Gastroesophageal sphincter (tissue), 4 donors: Measurements from ENCODE around the gene BMP4. TPM values are rescaled to one million over a fixed set of nuclear protein-coding genes. Genes with fewer than 3 reads are reported as not detected.
A peak's percentile ranks its signal among the peaks of the same experiment; 100 is the strongest.

ENCODE experiments used
- ATAC-seq: fragments of 150-250 bp; one replicate; pipeline ENCODE4 v1.9.1; 2016; ENCODE audit warnings: mild to moderate bottlenecking, moderate library complexity
- H3K27ac ChIP-seq, 4 donors: fragments of 200-600 bp; sonication (generic) in 3 of 4; 1 replicate in 3 of 4; 2 replicates in 1 of 4; pipeline ENCODE4 v1.5.1; 2016 to 2019
- H3K27me3 ChIP-seq: fragments of 200-600 bp; sonication (generic); one replicate; pipeline ENCODE4 v1.5.1; 2019
- H3K36me3 ChIP-seq, 2 donors: fragments of 200-600 bp; sonication (generic); one replicate each; pipeline ENCODE4 v1.5.1; 2019; ENCODE audit warnings: control low read depth in 1 of 2
- H3K4me1 ChIP-seq, 3 donors: fragments of 200-600 bp; sonication (generic); 1 replicate in 2 of 3; 2 replicates in 1 of 3; pipeline ENCODE4 v1.5.1; 2016 to 2019; ENCODE audit warnings: control low read depth in 2 of 3
- H3K4me3 ChIP-seq, 2 donors: fragments of 200-600 bp; sonication (generic); one replicate each; pipeline ENCODE4 v1.5.1; 2019; ENCODE audit warnings: mild to moderate bottlenecking in 1 of 2, moderate library complexity in 1 of 2
- H3K9me3 ChIP-seq, 3 donors: fragments of 200-600 bp; sonication (generic); one replicate each; pipeline ENCODE4 v1.5.1; 2017 to 2019; ENCODE audit warnings: control low read depth in 2 of 3
- CTCF ChIP-seq, 4 experiments: fragments of 200-600 bp in 2 of 4; fragments of 450-650 bp in 2 of 4; sonication (generic) in 1 of 4; IDR thresholded peaks; one replicate each; pipeline ENCODE4 v1.5.1; 2017 to 2019; ENCODE audit warnings: antibody characterized with exemption in 4 of 4, mild to moderate bottlenecking in 2 of 4, moderate library complexity in 2 of 4
- EP300 ChIP-seq: sonication (generic); formaldehyde crosslinking; IDR thresholded peaks from one replicate; pipeline ENCODE4 v1.6.1; 2017; ENCODE audit warnings: antibody characterized with exemption, mild to moderate bottlenecking
- POLR2A ChIP-seq, 2 donors: fragments of 450-650 bp; IDR thresholded peaks; one replicate each; pipeline ENCODE4 v1.6.1; 2017; ENCODE audit warnings: antibody characterized with exemption in 2 of 2, mild to moderate bottlenecking in 2 of 2, moderate library complexity in 1 of 2
- POLR2AphosphoS5 ChIP-seq: sonication (generic); formaldehyde crosslinking; IDR thresholded peaks from one replicate; pipeline ENCODE4 v1.6.1; 2017; ENCODE audit warnings: antibody characterized with exemption
- WGBS, 2 donors: methylation state at CpG; one replicate each; pipeline ENCODE4 v1.1.5; 2018; ENCODE audit warnings: low coverage in 1 of 2; 5-methylcytosine and 5-hydroxymethylcytosine counted together
- total RNA-seq, 4 donors: library from RNA; depleted of rRNA; stranded (reverse); fragments of >200 nt; gene quantifications; one replicate each; pipeline ENCODE4 v1.1.0, GENCODE V29; 2016

The BMP4 gene
- total RNA-seq, 4 donors from 2014 or later, result 11.3 to 81.2 (median 26.6) TPM

GRCh38 chr14:53946404-53947093, 10.1 kb downstream of the BMP4 start:
- WGBS, 2 donors, result 38 to 59% methylated on average over 7 to 16 of the region's 63 CpGs
- peaks cover 49% of the 10 kb centered on the region for H3K27me3 ChIP-seq
- TF ChIP-seq POLR2A (IDR thresholded peaks at IDR 0.05), result no peak
- TF ChIP-seq EP300, result no peak
- no peak for TF ChIP-seq POLR2AphosphoS5
- no peak for TF ChIP-seq CTCF (IDR thresholded peaks at IDR 0.05)
- peak overlapping the region in 1 of 2 donors; percentile 30 for H3K4me3 ChIP-seq
- no peaks in the 10 kb centered on the region for H3K9me3 ChIP-seq
- H3K27ac ChIP-seq, result no peak overlapping the region
- peaks cover 0 to 16% (median 0%) of the 10 kb centered on the region in 3 donors for H3K4me1 ChIP-seq
- ATAC-seq, result no peak
- H3K36me3 ChIP-seq, result peaks cover 0 to 11% of the 10 kb centered on the region in 2 donors

GRCh38 chr14:53946071-53946403, 10.6 kb downstream of the BMP4 start:
- no peak for ATAC-seq
- Histone ChIP-seq H3K4me1 (peaks cover 0 to 11% (median 0%) of the 10 kb centered on the region in 3 donors), H3K27me3 (peaks cover 44% of the 10 kb centered on the region), H3K27ac (no peak overlapping the region), H3K4me3 (no peak overlapping the region), H3K36me3 (peaks cover 0 to 11% of the 10 kb centered on the region in 2 donors), H3K9me3 (no peaks in the 10 kb centered on the region)
- TF ChIP-seq POLR2AphosphoS5, result no peak
- no peak for TF ChIP-seq EP300
- TF ChIP-seq CTCF (IDR thresholded peaks at IDR 0.05), result no peak
- no peak for TF ChIP-seq POLR2A (IDR thresholded peaks at IDR 0.05)
- WGBS, 2 donors, result 68 to 69% methylated on average over 5 to 6 of the region's 14 CpGs

GRCh38 chr14:53943751-53944083, 12.9 kb downstream of the BMP4 start:
- Histone ChIP-seq H3K27ac (no peak overlapping the region), H3K9me3 (no peaks in the 10 kb centered on the region), H3K36me3 (no peaks in the 10 kb centered on the region), H3K4me1 (peaks cover 0 to 9% (median 0%) of the 10 kb centered on the region in 3 donors), H3K4me3 (no peak overlapping the region), H3K27me3 (peaks cover 32% of the 10 kb centered on the region)
- no peak for ATAC-seq
- TF ChIP-seq EP300 (no peak), POLR2A (IDR thresholded peaks at IDR 0.05) (no peak), CTCF (IDR thresholded peaks at IDR 0.05) (no peak), POLR2AphosphoS5 (no peak)
- WGBS, 2 donors, result 54% methylated on average over 2 of the region's 2 CpGs; no CpG with 5 or more reads in 1 of the 2 donors

GRCh38 chr14:53942970-53943750, 13.5 kb downstream of the BMP4 start:
- Histone ChIP-seq H3K36me3 (no peaks in the 10 kb centered on the region), H3K9me3 (no peaks in the 10 kb centered on the region), H3K4me3 (no peak overlapping the region), H3K27ac (no peak overlapping the region), H3K4me1 (peaks cover 0 to 9% (median 0%) of the 10 kb centered on the region in 3 donors), H3K27me3 (peaks cover 26% of the 10 kb centered on the region)
- no peak for ATAC-seq
- WGBS, 2 donors, result 57 to 79% methylated on average over 7 to 8 of the region's 8 CpGs
- TF ChIP-seq POLR2A (IDR thresholded peaks at IDR 0.05) (no peak), CTCF (IDR thresholded peaks at IDR 0.05) (no peak), EP300 (no peak), POLR2AphosphoS5 (no peak)
